NCI-H2081 (cell line): ENCODE measurements around the gene AP2B1.
"Not testable (repeated sequence)": the region's sequence is repeated elsewhere in the genome, so short reads cannot be mapped to it uniquely, and the experiment has no call there.

ENCODE experiments used
- DNase-seq, 2 experiments: peaks; one replicate each; lab custom pipeline; 2025; lab: John Stamatoyannopoulos, UW

The AP2B1 gene

GRCh38 chr17:35577830-35578196, 9.3 kb upstream of the AP2B1 start:
- no peak for DNase-seq

GRCh38 chr17:35578197-35578928, 8.8 kb upstream of the AP2B1 start, which contains the start of gene PEX12:
Gene PEX12, minus strand, starts transcription at chr17:35578571. Its CDS starts 550 bp downstream, at chr17:35578021.
- DNase-seq = peak; percentile 93 to 96

GRCh38 chr17:35578929-35579432, 8.1 kb upstream of the AP2B1 start:
- no peak for DNase-seq

DNA sequence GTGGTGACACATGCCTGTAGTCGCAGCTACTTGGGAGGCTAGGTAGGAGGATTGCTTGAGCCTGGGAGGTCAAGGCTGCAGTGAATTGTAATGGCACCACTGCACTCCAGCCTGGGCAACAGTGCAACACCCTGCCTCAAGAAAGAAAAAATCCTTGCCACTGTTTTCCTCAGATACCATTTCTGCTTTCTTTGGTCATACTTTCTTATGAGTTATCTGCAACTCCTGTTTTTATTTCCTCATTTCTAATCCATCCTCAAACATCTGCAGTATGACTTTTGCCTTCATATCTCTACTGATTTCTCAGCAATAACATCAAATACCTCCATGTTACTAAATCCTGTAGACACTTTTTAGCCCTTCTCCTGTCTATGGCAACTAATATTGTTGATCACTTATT, 3.1 kb upstream of the AP2B1 start:
- no peak for DNase-seq

DNA sequence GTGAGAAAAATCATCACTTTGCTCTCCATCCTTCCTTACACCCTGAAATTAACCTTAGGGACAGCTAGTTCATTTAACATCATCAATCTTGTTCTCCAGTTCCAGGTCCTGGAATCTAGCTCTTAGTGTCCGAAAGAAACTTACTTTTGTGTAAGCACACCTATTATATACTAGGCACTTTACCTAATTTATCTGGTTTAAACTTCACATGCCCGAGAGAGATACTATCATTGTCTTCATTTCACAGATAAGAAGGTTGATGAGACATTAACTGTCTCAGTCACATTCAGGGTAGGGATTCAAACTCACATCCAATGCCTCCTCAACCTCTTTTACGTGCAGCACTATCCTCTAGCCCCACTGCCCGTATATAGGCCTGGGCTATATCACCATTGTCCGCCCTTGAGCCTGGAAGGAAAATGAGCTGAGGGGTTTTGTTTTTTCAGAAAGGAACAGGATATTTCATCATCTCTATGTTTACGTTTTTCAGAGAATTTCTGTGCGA, 501 bp upstream of the AP2B1 start:
- DNase-seq = no peak

- DNase-seq = no peak
Observed at GRCh38 chr17:35588196-35588920, 1.2 kb downstream of the AP2B1 start.

GRCh38 chr17:35596072-35596471, 8.9 kb downstream of the AP2B1 start:
- no peak for DNase-seq

DNA sequence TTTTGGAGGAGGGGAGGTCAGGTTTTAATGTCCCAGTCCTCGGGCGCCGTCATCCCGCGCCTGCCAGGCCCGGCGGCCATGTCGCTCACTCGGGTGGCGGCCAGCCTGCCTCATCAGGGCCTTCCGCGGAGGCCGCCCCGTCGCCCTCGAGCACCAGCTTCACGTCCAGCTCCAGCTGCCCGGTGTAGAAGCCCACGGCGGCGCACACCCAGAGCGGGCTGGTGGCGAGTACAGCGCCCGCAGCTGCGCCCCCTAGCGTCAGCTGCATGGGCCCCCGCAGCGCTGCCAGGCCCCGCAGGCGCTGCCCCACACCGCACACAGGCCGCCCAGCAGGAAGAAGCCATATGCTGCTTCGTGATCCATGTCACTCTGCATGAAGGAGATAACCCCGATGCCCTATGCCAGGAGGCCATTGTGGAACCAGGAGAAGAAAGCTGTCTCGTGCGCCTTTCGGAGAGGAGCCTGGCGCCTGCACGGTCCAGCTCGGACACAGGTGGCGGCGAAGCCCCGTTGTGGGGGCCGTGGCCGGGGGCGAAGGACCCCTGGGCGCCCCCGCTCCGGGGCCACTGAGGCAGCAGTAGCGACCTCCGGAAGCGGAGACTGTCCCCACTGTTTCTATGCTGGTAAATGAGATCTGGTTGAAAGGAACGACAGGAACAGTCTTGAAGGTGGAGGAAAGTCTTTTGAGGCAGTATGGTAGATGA, 9.6 kb downstream of the AP2B1 start:
- DNase-seq = no peak

- no peak for DNase-seq
Observed at GRCh38 chr17:35597604-35598003, 10.5 kb downstream of the AP2B1 start.

DNA sequence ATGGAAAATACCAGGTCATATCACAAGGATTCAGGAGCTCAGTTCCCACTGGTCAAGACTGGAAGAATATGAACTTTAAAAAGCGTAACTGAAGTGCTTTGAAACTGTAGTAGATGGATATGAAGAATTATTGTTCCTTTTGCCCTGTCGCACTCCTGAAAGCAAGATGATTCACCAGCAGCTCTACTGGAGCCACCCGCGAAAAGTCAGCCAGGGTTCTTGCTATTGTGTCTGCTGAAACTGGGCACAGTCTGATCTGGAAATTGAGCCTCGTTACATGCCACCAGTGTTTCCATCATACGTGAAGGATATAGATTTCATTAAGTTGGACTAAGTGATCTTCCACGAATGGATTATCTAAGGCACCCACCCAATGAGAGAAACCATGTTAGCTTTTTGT, 16.6 kb downstream of the AP2B1 start:
- no peak for DNase-seq

DNA sequence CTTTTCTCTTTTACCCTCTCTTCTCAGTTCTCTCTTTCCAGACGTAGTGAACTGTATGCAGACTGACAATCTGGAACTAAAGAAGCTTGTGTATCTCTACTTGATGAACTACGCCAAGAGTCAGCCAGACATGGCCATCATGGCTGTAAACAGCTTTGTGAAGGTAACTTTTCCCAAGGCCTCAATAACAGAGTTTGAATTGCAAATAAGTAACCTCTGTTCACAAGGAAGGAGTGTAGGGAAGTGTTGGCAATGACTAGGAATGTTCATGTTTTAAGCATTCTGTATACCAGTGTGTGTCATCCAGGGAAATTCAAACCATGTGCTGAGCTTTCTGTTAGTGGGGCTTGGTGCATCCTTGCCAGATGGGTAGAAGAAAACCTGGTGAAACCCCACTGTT, 18.6 kb downstream of the AP2B1 start:
- no peak for DNase-seq

DNA sequence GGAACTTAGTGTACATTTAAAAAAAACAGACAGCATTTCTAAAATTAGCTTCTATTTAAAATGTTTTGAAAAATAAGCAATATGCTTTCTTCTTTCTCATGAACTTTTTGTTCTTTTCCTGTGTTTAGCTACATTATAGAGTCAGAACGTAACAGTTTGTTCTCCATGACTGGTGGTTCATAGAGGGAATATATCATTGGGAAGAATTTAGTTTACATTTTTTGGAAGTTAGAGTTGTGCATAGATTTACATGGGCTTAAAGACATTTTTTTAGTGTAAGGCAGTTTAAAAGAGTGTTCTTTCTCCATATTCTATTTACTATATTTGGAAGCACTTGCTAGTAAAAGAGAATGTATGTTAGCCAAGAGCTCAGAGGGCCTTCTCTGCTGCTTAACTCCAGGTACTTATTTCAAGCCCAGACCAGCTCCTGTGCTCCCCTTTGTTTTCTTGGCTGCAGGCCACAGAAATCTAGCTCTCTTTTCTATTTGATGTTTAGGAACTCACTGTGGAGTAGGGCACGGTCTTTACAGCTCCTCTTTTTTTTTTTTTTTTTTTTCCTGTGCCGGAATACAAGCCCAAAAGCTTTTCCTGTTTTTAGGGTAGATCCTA, 20.2 kb downstream of the AP2B1 start:
- DNase-seq = no peak

GRCh38 chr17:35609831-35610230, 22.7 kb downstream of the AP2B1 start:
- DNase-seq = no peak

DNA sequence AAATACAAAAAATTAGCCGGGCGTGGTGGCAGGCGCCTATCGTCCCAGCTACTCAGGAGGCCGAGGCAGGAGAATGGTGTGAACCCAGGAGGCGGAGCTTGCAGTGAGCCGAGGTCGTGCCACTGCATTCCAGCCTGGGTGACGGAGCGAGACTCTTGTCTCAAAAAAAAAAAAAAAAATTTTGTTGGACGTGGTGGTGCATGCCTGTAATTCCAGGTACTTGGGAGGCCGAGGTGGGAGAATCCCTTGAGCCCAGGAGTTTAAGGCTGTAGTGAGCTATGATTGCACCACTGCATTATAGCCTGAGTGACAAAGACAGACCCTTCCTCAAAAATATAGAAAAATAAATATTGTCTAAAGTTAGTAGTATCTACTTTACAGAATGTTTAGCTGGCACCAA, 23.6 kb downstream of the AP2B1 start:
- DNase-seq = not testable (repeated sequence)

GRCh38 chr17:35612924-35613521, 25.9 kb downstream of the AP2B1 start:
- peak; percentile 36 to 45 for DNase-seq

- no peak for DNase-seq
Observed at GRCh38 chr17:35614810-35615209, 27.7 kb downstream of the AP2B1 start.

- no peak for DNase-seq
Observed at GRCh38 chr17:35616536-35616935, 29.4 kb downstream of the AP2B1 start.

DNA sequence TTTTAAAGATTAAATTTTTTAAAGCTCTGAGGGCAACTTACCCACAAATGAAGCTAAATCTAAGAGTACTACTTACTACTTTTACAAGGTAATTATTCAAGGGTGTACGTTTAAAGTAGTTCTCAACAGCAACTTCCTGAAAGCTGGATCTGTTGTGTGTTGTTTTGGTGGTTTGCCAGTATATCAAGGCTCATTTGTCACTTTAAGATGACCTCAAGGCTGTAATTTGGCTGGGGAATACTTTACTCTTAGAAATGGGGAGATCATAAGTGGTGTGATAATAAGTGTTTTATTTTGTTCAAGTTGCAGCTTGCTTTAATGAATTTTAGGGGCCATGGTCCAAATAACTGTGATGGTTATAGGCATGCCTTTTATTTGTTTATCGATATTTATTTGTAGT, 30.4 kb downstream of the AP2B1 start:
- DNase-seq = peak in 1 of 2 experiments; percentile 22

DNA sequence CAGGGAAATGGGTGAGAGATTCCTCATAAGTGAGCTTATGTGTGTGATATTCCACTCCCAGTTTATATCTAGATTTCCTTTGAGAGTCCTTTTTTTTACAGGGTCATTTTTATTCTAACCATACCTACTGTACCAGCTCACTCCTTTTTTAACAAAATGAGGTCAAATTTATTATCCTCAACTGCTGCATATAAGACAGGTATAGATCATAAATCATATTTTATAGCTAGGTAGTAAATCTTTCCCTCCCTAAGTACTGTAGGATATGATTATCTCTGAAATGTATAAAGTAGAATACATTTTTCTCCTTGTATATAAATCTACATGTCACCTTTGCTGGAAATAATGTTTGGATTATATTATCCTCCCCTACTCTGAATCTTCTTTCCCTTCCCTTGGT, 31.5 kb downstream of the AP2B1 start:
- no peak for DNase-seq

DNA sequence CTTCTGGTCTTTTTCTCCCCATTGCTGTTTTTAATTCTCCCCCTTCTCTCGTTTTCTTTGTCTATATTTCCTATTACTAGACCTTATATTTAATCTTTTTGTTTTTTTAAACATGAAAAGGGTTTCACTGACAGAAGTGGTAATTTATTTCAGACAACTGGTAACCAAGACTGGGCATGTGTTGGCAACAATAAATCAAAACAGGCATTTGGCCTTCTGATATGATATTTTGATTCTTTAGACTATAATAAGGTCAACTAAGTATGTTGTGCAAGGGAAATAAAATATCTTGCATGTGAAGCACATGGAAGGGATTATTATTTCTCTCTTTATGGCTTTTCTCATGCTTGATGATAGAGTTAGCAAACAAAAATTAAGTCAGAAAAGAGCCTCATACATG, 34.6 kb downstream of the AP2B1 start:
- DNase-seq = no peak

DNA sequence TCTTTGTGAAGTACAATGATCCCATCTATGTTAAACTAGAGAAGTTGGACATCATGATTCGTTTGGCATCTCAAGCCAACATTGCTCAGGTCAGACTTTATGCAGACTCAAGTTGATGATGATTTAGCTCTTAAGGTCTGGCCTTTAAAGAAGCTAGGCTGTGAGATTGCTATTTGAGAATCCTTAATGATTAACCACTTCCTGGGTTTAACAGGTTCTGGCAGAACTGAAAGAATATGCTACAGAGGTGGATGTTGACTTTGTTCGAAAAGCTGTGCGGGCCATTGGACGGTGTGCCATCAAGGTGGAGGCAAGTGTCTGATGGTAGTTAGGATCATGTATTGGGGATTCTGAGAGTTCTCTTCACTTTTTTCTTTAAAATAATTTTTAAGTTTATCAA, 40.3 kb downstream of the AP2B1 start:
- DNase-seq = no peak
